Fibroblast of lung (primary cell): ENCODE data around the gene HSPH1.

ENCODE experiments used
- EZH2 ChIP-seq: IDR thresholded peaks from 2 replicates; pipeline ENCODE4 v1.5.1; 2012; ENCODE audit warnings: low read length, control low read depth, mild to moderate bottlenecking; ENCODE audit errors: missing control alignments
- TF ChIP-seq, protein P1 (sequence below), 2 donors: IDR thresholded peaks in 1 of 2; conservative IDR thresholded peaks in 1 of 2; 1 replicate in 1 of 2; 2 replicates in 1 of 2; pipeline ENCODE4 v1.5.1; 2011 to 2012; ENCODE audit warnings: low read length in 2 of 2, control low read depth in 1 of 2, inconsistent platforms in 1 of 2, low read depth in 1 of 2, mild to moderate bottlenecking in 1 of 2

DNA sequence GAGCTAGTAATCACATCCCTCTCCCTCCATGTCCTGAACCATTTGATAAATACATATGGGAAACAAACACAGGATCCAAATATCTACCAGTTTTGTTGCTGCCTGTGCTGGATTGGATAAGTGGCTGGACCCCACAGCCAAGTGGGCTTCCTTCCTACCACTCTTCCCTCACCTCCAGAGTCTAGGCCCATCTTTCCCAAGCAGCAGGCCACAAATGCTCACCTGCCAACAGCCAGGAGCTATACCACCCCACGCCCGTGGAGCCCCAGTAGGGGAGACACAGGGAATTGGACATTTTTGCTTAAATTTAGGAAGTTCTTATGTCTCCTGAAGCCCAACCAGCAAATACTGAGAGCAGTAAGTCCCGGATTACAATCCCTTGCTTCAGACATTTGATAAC, 55.8 kb downstream of the HSPH1 start:
- TF ChIP-seq, protein P1, sequence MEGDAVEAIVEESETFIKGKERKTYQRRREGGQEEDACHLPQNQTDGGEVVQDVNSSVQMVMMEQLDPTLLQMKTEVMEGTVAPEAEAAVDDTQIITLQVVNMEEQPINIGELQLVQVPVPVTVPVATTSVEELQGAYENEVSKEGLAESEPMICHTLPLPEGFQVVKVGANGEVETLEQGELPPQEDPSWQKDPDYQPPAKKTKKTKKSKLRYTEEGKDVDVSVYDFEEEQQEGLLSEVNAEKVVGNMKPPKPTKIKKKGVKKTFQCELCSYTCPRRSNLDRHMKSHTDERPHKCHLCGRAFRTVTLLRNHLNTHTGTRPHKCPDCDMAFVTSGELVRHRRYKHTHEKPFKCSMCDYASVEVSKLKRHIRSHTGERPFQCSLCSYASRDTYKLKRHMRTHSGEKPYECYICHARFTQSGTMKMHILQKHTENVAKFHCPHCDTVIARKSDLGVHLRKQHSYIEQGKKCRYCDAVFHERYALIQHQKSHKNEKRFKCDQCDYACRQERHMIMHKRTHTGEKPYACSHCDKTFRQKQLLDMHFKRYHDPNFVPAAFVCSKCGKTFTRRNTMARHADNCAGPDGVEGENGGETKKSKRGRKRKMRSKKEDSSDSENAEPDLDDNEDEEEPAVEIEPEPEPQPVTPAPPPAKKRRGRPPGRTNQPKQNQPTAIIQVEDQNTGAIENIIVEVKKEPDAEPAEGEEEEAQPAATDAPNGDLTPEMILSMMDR (conservative IDR thresholded peaks at IDR 0.05 in 1 of 2, IDR thresholded peaks at IDR 0.05 in 1 of 2; ENCODE audit: low read depth in 1 of 2, low read length in 2 of 2): no peak
- no peak for TF ChIP-seq EZH2
